Ramos (cell line): ENCODE data around the gene TPM4.
"Not testable (repeated sequence)": the region's sequence is repeated elsewhere in the genome, so short reads cannot be mapped to it uniquely, and the experiment has no call there.

ENCODE experiments used
- in situ Hi-C: fragments of 300-500 bp; cut with MboI; formaldehyde crosslinking; loops from one replicate; pipeline ENCODE4 v1.14.3; 2022; ENCODE audit warnings: low sequenced_read_pairs; ENCODE audit not compliant: unreplicated experiment

The TPM4 gene

GRCh38 chr19:16117594-16118033 is 41.3 kb downstream of the TPM4 start:
- in situ Hi-C loops: no loop called here

GRCh38 chr19:16118489-16119033 is 42.3 kb downstream of the TPM4 start:
- in situ Hi-C loops: no loop called here

- in situ Hi-C loops: not testable (repeated sequence)
Observed at GRCh38 chr19:16119075-16119857, 43.0 kb downstream of the TPM4 start.

- in situ Hi-C loops: no loop called here
Observed at GRCh38 chr19:16121141-16121540, 44.8 kb downstream of the TPM4 start.

- in situ Hi-C loops: no loop called here
Observed at GRCh38 chr19:16121967-16122366, 45.7 kb downstream of the TPM4 start.

- in situ Hi-C loops: no loop called here
Observed at GRCh38 chr19:16124953-16125352, 48.7 kb downstream of the TPM4 start.

GRCh38 chr19:16125737-16126495 is 49.6 kb downstream of the TPM4 start:
- in situ Hi-C loops: no loop called here

- in situ Hi-C loops: no loop called here
Observed at GRCh38 chr19:16127080-16127479, 50.8 kb downstream of the TPM4 start.

- in situ Hi-C loops: no loop called here
Observed at GRCh38 chr19:16127776-16128371, 51.6 kb downstream of the TPM4 start.

- in situ Hi-C loops: no loop called here
Observed at GRCh38 chr19:16131648-16132047, 55.4 kb downstream of the TPM4 start.

GRCh38 chr19:16133818-16134217 is 57.5 kb downstream of the TPM4 start:
- in situ Hi-C loops: no loop called here

GRCh38 chr19:16134510-16134909 is 58.2 kb downstream of the TPM4 start:
- in situ Hi-C loops: no loop called here

- in situ Hi-C loops: no loop called here
Observed at GRCh38 chr19:16135430-16136127, 59.3 kb downstream of the TPM4 start.

GRCh38 chr19:16136185-16136999 is 60.1 kb downstream of the TPM4 start:
- in situ Hi-C loops: no loop called here

GRCh38 chr19:16139752-16140151 is 63.5 kb downstream of the TPM4 start:
- in situ Hi-C loops: no loop called here

- in situ Hi-C loops: no loop called here
Observed at GRCh38 chr19:16141043-16141442, 64.7 kb downstream of the TPM4 start.

GRCh38 chr19:16142032-16142580 is 65.8 kb downstream of the TPM4 start:
- in situ Hi-C loops: no loop called here

GRCh38 chr19:16143399-16144215 is 67.3 kb downstream of the TPM4 start, which contains the start of gene HSH2D:
TSS of gene HSH2D (plus strand) at chr19:16143685. CDS start at chr19:16148751, 5,066 bp downstream.
- in situ Hi-C loops: no loop called here
